Measurements from ENCODE around the gene FANCI.
"Not testable (repeated sequence)": the region's sequence is repeated elsewhere in the genome, so short reads cannot be mapped to it uniquely, and the experiment has no call there.

Gene FANCI

GRCh38 chr15:89217686-89218376 is 25.9 kb upstream of the FANCI start:
- in situ Hi-C loops (cut with MboI; ENCODE audit: low pct_unique_long_range_greater_than_20kb, low sequenced_read_pairs), result no loop called here
- DNase-seq, result no peak

GRCh38 chr15:89218531-89218930 is 25.2 kb upstream of the FANCI start:
- in situ Hi-C loops (cut with MboI; ENCODE audit: low pct_unique_long_range_greater_than_20kb, low sequenced_read_pairs), result no loop called here
- DNase-seq, result no peak

GRCh38 chr15:89221543-89221942 is 22.2 kb upstream of the FANCI start, which contains the start of gene RLBP1:
RLBP1 (minus strand) TSS chr15:89221579; CDS start chr15:89218975, 2,604 bp downstream.
- no peak for DNase-seq

GRCh38 chr15:89225588-89225987 is 18.2 kb upstream of the FANCI start:
- in situ Hi-C loops (cut with MboI; ENCODE audit: low pct_unique_long_range_greater_than_20kb, low sequenced_read_pairs), result no loop called here
- DNase-seq, result no peak

More at GRCh38 chr15:89221543-89221942, 22.2 kb upstream of the FANCI start, which contains the start of gene RLBP1:
- in situ Hi-C loops (cut with MboI; ENCODE audit: low pct_unique_long_range_greater_than_20kb, low sequenced_read_pairs), result no loop called here

GRCh38 chr15:89226359-89227221 is 17.2 kb upstream of the FANCI start:
- no peak for DNase-seq
- in situ Hi-C loops (cut with MboI; ENCODE audit: low pct_unique_long_range_greater_than_20kb, low sequenced_read_pairs), result no loop called here

- no peak for DNase-seq
- in situ Hi-C loops (cut with MboI; ENCODE audit: low pct_unique_long_range_greater_than_20kb, low sequenced_read_pairs), result no loop called here
Observed at GRCh38 chr15:89227425-89227824, 16.4 kb upstream of the FANCI start.

- in situ Hi-C loops (cut with MboI; ENCODE audit: low pct_unique_long_range_greater_than_20kb, low sequenced_read_pairs), result no loop called here
- no peak for DNase-seq
Observed at GRCh38 chr15:89230277-89230676, 13.5 kb upstream of the FANCI start.

- no peak for DNase-seq
- in situ Hi-C loops (cut with MboI; ENCODE audit: low pct_unique_long_range_greater_than_20kb, low sequenced_read_pairs), result no loop called here
Observed at GRCh38 chr15:89231832-89232231, 11.9 kb upstream of the FANCI start.

- in situ Hi-C loops (cut with MboI; ENCODE audit: low pct_unique_long_range_greater_than_20kb, low sequenced_read_pairs); DNase-seq: not testable (repeated sequence)
Observed at GRCh38 chr15:89239883-89240810, 3.6 kb upstream of the FANCI start.

- in situ Hi-C loops (cut with MboI; ENCODE audit: low pct_unique_long_range_greater_than_20kb, low sequenced_read_pairs), result no loop called here
- DNase-seq, result no peak
Observed at GRCh38 chr15:89243046-89243690, 611 bp upstream of the FANCI start.

GRCh38 chr15:89244574-89244903 is 760 bp downstream of the FANCI start:
- no peak for DNase-seq
- in situ Hi-C loops (cut with MboI; ENCODE audit: low pct_unique_long_range_greater_than_20kb, low sequenced_read_pairs), result no loop called here

- in situ Hi-C loops (cut with MboI; ENCODE audit: low pct_unique_long_range_greater_than_20kb, low sequenced_read_pairs), result no loop called here
- no peak for DNase-seq
Observed at GRCh38 chr15:89247446-89247845, 3.7 kb downstream of the FANCI start.

GRCh38 chr15:89248584-89248983 is 4.8 kb downstream of the FANCI start:
- no peak for DNase-seq
- in situ Hi-C loops (cut with MboI; ENCODE audit: low pct_unique_long_range_greater_than_20kb, low sequenced_read_pairs), result no loop called here

GRCh38 chr15:89250142-89250541 is 6.4 kb downstream of the FANCI start:
- in situ Hi-C loops (cut with MboI; ENCODE audit: low pct_unique_long_range_greater_than_20kb, low sequenced_read_pairs); DNase-seq: not testable (repeated sequence)

GRCh38 chr15:89277281-89277680 is 33.5 kb downstream of the FANCI start:
- DNase-seq; in situ Hi-C loops (cut with MboI; ENCODE audit: low pct_unique_long_range_greater_than_20kb, low sequenced_read_pairs): not testable (repeated sequence)

GRCh38 chr15:89278307-89278706 is 34.5 kb downstream of the FANCI start:
- in situ Hi-C loops (cut with MboI; ENCODE audit: low pct_unique_long_range_greater_than_20kb, low sequenced_read_pairs), result no loop called here
- no peak for DNase-seq

- DNase-seq, result no peak
- in situ Hi-C loops (cut with MboI; ENCODE audit: low pct_unique_long_range_greater_than_20kb, low sequenced_read_pairs), result no loop called here
Observed at GRCh38 chr15:89282631-89283030, 38.9 kb downstream of the FANCI start.

- in situ Hi-C loops (cut with MboI; ENCODE audit: low pct_unique_long_range_greater_than_20kb, low sequenced_read_pairs), result no loop called here
- DNase-seq, result no peak
Observed at GRCh38 chr15:89283201-89283600, 39.4 kb downstream of the FANCI start.

- in situ Hi-C loops (cut with MboI; ENCODE audit: low pct_unique_long_range_greater_than_20kb, low sequenced_read_pairs), result no loop called here
- no peak for DNase-seq
Observed at GRCh38 chr15:89291934-89292438, 48.2 kb downstream of the FANCI start.
